Activated T-helper 17 cell treated with anti-CD3 and anti-CD28 coated beads, Interleukin-2, amount 50 U/mL, for 72 hours (primary cell): ENCODE data around the gene EYA3. TPM values are rescaled to one million over a fixed set of nuclear protein-coding genes. Genes with fewer than 3 reads are reported as not detected.

Experiments
- ATAC-seq: fragments of 150-1000 bp; cut with Tn5 transposase; replicated peaks from 2 replicates; pipeline ENCODE4 v1.10.0; 2021; ENCODE audit warnings: mild to moderate bottlenecking, moderate library complexity
- H3K27ac Mint-ChIP-seq: one replicate; pipeline ENCODE4 v1.8.0; 2022; ENCODE audit warnings: mixed read lengths
- H3K27me3 Mint-ChIP-seq: one replicate; pipeline ENCODE4 v1.8.0; 2022; ENCODE audit warnings: mixed read lengths
- H3K36me3 Mint-ChIP-seq: one replicate; pipeline ENCODE4 v1.8.0; 2022; ENCODE audit warnings: low read depth, mild to moderate bottlenecking, mixed read lengths
- H3K4me1 Mint-ChIP-seq: one replicate; pipeline ENCODE4 v1.8.0; 2022; ENCODE audit warnings: mixed read lengths
- H3K4me3 Mint-ChIP-seq: one replicate; pipeline ENCODE4 v1.8.0; 2022; ENCODE audit warnings: mild to moderate bottlenecking, mixed read lengths
- H3K9me3 Mint-ChIP-seq: one replicate; pipeline ENCODE4 v1.8.0; 2022; ENCODE audit warnings: mixed read lengths
- total RNA-seq, 2 donors: library from RNA; stranded (reverse); gene quantifications; one replicate each; pipeline ENCODE4 v1.2.3, GENCODE V29; 2022

Gene EYA3
- total RNA-seq, 2 donors from 2014 or later, result 33.7 to 40.8 TPM

DNA sequence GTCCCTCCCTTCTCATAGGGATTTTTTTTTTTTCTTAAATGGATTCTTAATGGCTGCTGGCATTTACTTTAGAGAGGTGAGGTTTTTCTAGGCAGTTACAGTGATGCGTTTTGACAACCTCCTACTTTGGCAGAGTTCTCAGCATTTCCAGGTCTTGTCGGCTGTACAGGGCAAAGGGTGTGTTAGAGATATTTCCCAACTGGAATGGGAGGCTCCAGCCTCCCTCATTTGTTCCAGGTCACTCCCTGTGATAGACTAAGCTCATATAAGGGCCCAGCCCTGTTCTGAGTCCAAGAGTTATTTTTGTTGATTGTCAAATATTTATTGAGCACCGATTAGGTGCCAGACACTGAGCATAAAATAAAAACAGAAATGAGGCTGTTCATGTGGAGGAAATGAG, 136.3 kb downstream of the EYA3 start:
- no peak for ATAC-seq
- Mint-ChIP-seq H3K9me3 (no peaks in the 10 kb centered on the region), H3K27me3 (no peaks in the 10 kb centered on the region), H3K4me3 (no peak overlapping the region), H3K36me3 (no peaks in the 10 kb centered on the region), H3K27ac (no peak overlapping the region), H3K4me1 (no peaks in the 10 kb centered on the region)

DNA sequence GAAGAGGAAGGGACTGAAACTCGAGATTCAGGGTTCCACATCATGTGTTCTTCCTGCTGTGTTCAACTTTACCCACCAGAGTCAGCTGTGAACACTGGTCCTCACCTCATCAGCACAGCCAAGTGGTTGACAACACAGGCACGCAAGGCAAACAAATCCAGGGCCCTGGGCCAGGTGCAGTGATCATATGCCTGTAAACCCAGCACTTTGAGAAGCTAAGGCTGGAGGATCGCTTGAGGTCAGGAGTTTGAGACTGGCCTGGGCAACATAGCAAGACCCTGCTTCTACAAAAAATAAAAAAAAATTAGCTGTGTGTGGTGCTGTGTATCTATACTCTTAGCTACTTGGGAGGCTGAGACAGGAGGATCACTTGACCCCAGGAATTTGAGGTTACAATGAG, 137.0 kb downstream of the EYA3 start:
- no peak overlapping the region for H3K4me3 Mint-ChIP-seq
- H3K27me3 Mint-ChIP-seq, result no peaks in the 10 kb centered on the region
- no peaks in the 10 kb centered on the region for H3K36me3 Mint-ChIP-seq
- H3K4me1 Mint-ChIP-seq, result no peaks in the 10 kb centered on the region
- H3K27ac Mint-ChIP-seq, result no peak overlapping the region
- ATAC-seq, result no peak
- no peaks in the 10 kb centered on the region for H3K9me3 Mint-ChIP-seq

DNA sequence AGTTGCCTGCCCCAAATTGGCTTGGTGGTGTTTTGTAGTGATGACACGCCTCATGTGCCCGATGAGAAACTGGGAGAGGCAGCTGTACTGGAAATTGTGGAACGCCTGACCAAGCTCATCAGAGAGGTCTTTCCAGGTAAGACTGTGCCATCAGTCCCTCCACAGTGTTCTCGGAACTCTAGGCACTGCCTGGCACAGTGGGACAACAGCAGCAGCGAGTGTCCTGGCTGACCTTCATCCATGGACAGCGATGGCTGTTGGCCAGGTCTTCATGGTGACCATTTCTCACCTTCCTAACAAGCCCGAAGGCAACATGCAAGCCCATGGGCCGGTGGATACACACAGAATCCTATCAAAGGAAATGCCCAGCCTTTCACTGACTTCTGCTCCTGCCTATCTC, 139.4 kb downstream of the EYA3 start:
- Mint-ChIP-seq H3K36me3 (no peaks in the 10 kb centered on the region), H3K9me3 (no peaks in the 10 kb centered on the region), H3K4me3 (no peak overlapping the region), H3K4me1 (peaks cover 2% of the 10 kb centered on the region), H3K27me3 (no peaks in the 10 kb centered on the region), H3K27ac (no peak overlapping the region)
- ATAC-seq, result no peak

DNA sequence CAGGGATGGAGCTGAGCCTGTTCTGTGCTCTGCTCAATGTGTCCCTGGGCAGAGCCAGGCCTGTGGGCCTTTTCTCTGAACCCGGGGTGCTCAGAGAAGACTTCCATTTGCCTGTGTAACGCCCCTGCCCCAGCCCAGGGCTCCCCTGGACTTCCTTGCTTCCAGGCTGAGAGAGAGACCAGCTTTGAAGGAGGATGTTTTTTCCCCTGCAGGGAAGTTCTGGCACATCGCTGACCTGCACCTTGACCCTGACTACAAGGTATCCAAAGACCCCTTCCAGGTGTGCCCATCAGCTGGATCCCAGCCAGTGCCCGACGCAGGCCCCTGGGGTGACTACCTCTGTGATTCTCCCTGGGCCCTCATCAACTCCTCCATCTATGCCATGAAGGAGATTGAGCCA, 143.4 kb downstream of the EYA3 start:
- Mint-ChIP-seq H3K27me3 (no peaks in the 10 kb centered on the region), H3K36me3 (no peaks in the 10 kb centered on the region), H3K4me3 (no peak overlapping the region), H3K27ac (no peak overlapping the region), H3K4me1 (peaks cover 10% of the 10 kb centered on the region), H3K9me3 (no peaks in the 10 kb centered on the region)
- no peak for ATAC-seq

DNA sequence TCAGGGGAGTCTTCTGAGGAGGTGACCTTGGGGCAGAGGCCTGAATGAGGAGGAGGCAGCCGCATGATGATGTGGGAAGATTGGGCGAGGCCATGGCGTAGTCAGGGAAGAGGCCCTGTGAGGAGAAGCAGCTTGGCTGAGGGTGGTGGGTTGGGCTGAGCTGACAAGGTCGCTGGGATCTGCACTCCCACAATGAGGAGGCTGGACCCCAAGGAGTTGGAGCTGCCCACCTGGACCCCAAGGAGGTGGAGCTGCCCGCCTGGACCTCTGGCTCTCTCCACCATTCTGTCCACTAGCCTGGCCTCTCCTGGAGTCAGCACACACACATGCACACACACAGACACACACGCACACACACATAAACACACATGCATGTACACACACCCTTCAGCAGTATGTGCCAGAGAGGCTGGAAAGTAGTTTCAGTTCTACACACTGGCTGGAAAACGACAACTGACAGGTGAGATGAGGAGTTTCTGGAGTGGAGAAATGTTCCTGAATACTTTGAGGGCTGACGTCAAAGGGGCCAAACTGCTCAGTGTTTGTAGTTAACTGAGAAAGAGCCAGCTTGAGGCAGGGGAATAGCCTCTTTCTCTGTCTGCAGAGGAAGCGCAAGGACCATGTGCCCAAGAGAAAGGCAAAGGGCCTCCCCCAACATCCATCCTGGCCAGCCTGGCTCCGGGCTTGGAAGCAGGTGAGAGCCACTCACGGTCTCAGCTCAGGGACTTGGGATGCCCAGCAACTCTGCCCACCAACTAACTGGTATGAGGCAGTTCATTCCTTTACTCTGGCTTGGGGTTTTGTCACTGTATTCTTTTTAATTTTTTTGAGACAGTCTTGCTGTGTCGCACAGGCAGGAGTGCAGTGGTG, 146.5 kb downstream of the EYA3 start:
- no peaks in the 10 kb centered on the region for H3K27me3 Mint-ChIP-seq
- no peak overlapping the region for H3K4me3 Mint-ChIP-seq
- no peaks in the 10 kb centered on the region for H3K36me3 Mint-ChIP-seq
- ATAC-seq, result no peak
- H3K4me1 Mint-ChIP-seq, result peaks cover 12% of the 10 kb centered on the region
- peak overlapping the region; percentile 83 for H3K27ac Mint-ChIP-seq
- H3K9me3 Mint-ChIP-seq, result no peaks in the 10 kb centered on the region

DNA sequence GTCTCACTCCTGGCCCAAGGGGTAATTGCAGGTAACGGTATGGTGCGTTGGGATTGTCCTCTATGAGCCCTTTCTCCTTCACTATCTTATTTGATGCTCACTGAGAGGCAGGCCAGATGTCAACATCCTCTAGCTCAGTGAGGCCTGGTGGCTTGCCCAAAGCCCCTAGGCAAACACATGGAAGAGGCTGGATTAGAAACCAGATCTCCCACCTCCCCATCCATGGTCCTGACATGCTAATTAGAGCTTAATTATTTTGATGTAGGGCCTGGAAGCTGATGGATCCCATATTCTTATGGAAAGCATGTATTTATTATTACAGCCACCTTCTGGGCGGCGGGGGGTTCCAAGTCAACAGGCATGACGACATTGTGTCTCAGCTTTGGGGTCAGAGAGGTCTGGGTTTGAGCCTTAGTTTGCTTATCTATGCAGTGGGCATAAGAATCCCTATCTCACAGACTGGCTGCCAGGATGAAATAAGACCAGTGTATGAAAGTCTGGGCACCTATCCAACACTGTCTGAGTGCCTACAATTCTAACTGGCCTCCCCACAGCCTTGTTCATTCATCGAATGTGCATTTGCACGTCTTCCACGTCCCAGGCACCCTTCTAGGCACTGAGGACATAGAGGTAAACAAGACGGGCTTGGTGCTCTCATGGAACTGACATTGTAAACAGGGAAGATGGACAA, 147.4 kb downstream of the EYA3 start:
- ATAC-seq, result no peak
- Mint-ChIP-seq H3K9me3 (no peaks in the 10 kb centered on the region), H3K36me3 (no peaks in the 10 kb centered on the region), H3K27me3 (no peaks in the 10 kb centered on the region), H3K4me1 (peaks cover 12% of the 10 kb centered on the region), H3K27ac (peak overlapping the region; percentile 83), H3K4me3 (no peak overlapping the region)

DNA sequence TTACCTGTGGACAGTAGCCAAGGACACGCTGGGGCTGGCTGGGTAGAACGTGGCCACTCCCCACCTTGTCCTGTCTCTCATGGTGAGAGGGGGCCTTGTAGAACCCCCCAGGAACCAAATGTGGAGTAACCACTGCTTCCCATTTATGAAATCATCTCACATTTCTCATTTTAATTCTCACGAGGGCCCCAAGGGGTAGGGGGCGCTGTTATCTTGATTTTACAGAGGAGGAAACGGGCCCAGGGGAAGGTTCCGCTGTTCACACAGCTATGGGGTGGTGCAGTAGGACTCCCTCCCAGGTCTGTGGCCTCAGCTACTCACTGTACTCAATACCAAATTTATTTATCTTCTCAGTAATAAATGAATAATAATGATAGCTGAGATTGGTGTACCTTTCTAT, 148.1 kb downstream of the EYA3 start:
- Mint-ChIP-seq H3K27me3 (peaks cover 6% of the 10 kb centered on the region), H3K4me3 (peak overlapping the region; percentile 31), H3K4me1 (peaks cover 12% of the 10 kb centered on the region), H3K9me3 (no peaks in the 10 kb centered on the region), H3K36me3 (no peaks in the 10 kb centered on the region), H3K27ac (peak overlapping the region; percentile 83)
- peak; percentile 84 for ATAC-seq

DNA sequence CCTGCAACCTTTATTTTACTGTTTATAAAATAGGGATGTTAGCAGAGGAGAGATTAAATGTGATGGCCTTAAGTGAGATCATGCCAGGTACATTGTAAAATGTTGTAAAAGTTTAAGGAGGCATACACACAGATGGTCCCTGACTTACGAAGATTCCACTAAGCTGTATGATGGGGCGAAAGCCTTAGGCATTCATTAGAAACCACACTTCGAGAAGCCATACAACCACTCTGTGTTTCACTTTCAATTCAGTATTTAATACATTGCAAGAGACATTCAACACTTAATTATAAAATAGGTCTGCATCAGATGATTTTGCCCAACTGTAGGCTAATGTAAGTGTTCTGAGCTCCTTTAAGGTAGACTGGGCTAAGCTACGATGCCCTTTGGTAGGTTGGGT, 149.9 kb downstream of the EYA3 start:
- H3K36me3 Mint-ChIP-seq, result no peaks in the 10 kb centered on the region
- no peak for ATAC-seq
- no peak overlapping the region for H3K4me3 Mint-ChIP-seq
- H3K9me3 Mint-ChIP-seq, result no peaks in the 10 kb centered on the region
- peaks cover 9% of the 10 kb centered on the region for H3K4me1 Mint-ChIP-seq
- peaks cover 9% of the 10 kb centered on the region for H3K27me3 Mint-ChIP-seq
- H3K27ac Mint-ChIP-seq, result no peak overlapping the region

DNA sequence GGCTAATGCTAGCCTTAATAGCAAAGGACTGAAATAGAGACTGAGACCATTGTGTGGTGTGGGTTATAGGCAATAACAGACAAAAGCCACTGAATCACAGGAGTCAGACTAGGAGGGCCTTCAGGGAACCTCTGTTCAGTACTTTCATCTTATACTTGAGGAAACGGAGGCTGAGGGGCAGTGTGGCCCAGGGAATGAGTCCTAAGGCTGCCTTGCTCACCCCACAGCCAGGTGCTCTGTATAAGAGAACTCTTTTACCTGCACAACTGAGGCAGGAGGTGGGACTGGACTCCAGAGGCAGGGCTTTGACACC, 150.9 kb downstream of the EYA3 start:
- H3K9me3 Mint-ChIP-seq, result no peaks in the 10 kb centered on the region
- no peak overlapping the region for H3K27ac Mint-ChIP-seq
- ATAC-seq, result no peak
- peaks cover 11% of the 10 kb centered on the region for H3K27me3 Mint-ChIP-seq
- no peaks in the 10 kb centered on the region for H3K36me3 Mint-ChIP-seq
- peaks cover 7% of the 10 kb centered on the region for H3K4me1 Mint-ChIP-seq
- H3K4me3 Mint-ChIP-seq, result no peak overlapping the region

DNA sequence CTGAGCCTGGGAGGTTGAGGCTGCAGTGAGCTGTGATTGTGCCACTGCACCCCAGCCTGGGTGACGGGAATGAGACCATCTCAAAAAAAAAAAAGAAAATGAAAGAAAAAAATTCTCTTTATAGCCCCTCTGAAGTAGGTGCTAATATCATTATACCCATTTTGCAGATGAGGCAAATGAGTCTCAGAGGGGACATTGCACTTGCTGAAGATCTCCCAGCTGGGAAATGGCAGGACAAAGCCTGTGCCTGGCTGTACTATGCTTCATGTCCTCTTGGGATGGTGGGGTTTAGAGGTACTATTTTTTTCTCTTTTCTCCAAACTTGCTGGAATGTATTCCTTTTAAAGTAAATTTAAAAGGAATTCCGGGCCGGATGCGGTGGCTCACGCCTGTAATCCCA, 152.0 kb downstream of the EYA3 start:
- Mint-ChIP-seq H3K36me3 (no peaks in the 10 kb centered on the region), H3K27ac (no peak overlapping the region), H3K4me1 (peaks cover 9% of the 10 kb centered on the region), H3K4me3 (no peak overlapping the region), H3K9me3 (no peaks in the 10 kb centered on the region), H3K27me3 (peaks cover 13% of the 10 kb centered on the region)
- no peak for ATAC-seq

DNA sequence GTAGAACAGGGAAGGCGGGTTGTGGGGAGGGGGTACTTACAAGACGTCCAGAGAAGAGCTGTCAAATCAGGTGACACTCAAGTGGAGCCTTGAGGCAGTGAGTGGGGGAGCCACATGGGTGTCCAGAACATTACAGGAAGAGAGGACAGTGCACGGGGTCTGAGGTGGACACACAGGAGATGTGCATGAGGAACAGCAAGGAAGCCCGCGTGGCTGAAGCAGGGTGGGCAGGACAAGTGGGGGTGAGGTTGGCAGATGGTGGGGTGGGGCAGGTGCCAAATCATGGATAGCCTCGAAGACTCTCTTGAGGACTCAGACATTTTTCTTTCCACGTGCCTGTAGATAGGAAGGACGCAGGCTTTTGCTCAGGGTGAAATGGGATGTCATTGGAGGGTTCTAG, 152.7 kb downstream of the EYA3 start:
- no peaks in the 10 kb centered on the region for H3K9me3 Mint-ChIP-seq
- no peaks in the 10 kb centered on the region for H3K36me3 Mint-ChIP-seq
- H3K4me3 Mint-ChIP-seq, result peak overlapping the region; percentile 49
- H3K27me3 Mint-ChIP-seq, result peaks cover 13% of the 10 kb centered on the region
- no peak for ATAC-seq
- peak overlapping the region; percentile 65 for H3K27ac Mint-ChIP-seq
- peaks cover 9% of the 10 kb centered on the region for H3K4me1 Mint-ChIP-seq

DNA sequence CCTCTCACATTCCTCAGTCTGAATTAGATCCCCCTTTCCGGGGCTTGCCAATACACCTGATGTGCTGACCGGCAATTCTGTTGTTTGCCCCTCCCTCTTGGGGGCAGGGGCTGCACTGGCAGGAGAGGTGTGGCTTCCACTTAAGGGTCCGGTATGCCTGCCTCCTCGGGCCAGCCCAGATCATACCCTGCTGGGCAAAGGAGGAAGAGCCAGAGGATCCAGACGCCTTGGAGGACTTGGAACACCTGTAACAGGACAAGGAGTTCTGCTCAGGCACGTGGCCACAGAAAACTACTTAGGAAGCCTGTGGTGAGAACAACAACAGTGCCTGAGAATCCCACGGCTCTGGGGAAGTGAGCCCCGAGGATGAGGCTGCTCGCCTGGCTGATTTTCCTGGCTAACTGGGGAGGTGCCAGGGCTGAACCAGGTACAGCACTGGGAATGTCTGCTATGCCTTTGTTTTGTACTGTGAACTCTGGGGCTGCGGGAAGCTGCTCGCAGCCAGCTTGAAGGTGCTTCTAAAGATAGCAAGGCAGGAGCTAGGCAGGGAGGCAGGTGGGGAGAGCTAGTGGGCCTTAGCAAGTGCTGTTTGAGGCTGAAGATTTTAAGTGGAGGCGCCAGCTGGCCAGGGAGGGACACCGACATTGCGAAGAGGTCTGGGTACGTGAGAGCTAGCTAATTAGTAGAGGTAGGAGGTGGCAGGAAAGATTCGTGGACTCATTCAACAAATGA, 153.4 kb downstream of the EYA3 start, which contains the start of gene SMPDL3B:
SMPDL3B (plus strand) TSS at position 183 of the 732 bp plus-strand sequence; CDS start at position 367, 184 bp downstream.
- peak; percentile 56 for ATAC-seq
- H3K4me1 Mint-ChIP-seq, result peaks cover 6% of the 10 kb centered on the region
- H3K4me3 Mint-ChIP-seq, result peak within 1 kb of the TSS; percentile 49
- peaks cover 13% of the 10 kb centered on the region for H3K27me3 Mint-ChIP-seq
- peak within 1 kb of the TSS; percentile 65 for H3K27ac Mint-ChIP-seq
- no peaks in the 10 kb centered on the region for H3K36me3 Mint-ChIP-seq
- H3K9me3 Mint-ChIP-seq, result no peaks in the 10 kb centered on the region

DNA sequence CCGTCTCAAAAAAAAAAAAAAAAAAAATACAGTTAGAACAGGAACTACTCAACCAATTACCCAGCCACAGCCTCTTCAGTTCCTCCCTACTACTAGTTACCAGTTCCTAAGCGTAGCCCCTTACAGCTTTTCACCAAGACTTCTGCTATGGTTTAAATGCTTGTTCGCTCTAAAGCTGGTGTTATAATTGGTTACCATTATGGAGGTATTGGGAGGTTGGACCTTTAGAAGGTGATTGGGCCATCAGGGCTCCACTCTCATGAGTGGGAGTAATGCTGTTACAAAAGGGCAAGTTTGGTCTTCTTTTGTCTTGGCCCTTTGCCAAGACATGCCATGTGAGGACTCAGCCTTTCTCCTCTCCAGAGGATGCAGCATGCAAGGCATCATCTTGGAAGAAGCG, 156.7 kb downstream of the EYA3 start:
- Mint-ChIP-seq H3K4me1 (peaks cover 4% of the 10 kb centered on the region), H3K36me3 (no peaks in the 10 kb centered on the region), H3K27me3 (peaks cover 13% of the 10 kb centered on the region), H3K9me3 (no peaks in the 10 kb centered on the region), H3K4me3 (no peak overlapping the region), H3K27ac (no peak overlapping the region)
- ATAC-seq, result no peak

DNA sequence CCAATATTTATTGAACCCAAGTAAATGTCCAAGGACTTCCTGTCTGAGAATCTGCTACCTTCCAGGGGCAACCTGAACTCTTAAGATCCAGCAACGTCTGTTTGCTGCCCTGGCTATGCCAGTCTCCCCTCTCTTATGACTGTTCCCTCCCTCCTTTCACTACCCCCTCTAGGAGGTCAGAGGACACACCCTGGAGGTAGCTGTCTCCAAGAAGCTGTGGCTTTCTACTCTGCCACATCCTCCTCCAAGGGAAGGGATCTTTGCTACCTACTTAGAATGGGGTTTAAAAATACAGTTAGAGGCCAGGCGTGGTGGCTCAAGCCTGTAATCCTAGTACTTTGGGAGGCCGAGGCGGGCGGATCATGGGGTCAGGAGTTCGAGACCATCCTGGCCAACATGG, 157.2 kb downstream of the EYA3 start:
- Mint-ChIP-seq H3K9me3 (no peaks in the 10 kb centered on the region), H3K4me1 (peaks cover 4% of the 10 kb centered on the region), H3K27ac (no peak overlapping the region), H3K27me3 (peaks cover 13% of the 10 kb centered on the region), H3K36me3 (no peaks in the 10 kb centered on the region), H3K4me3 (no peak overlapping the region)
- ATAC-seq, result no peak
